Subcutaneous abdominal adipose tissue (tissue), 5 donors: ENCODE data around the gene QTRT2.

Experiments
- H3K27ac ChIP-seq: one replicate; pipeline ENCODE4 v1.7.0; 2013; ENCODE audit warnings: low read depth, mild to moderate bottlenecking, inconsistent platforms, low read length, moderate library complexity
- H3K27me3 ChIP-seq, 5 donors: one replicate each; pipeline ENCODE4 v1.7.0; 2013; ENCODE audit warnings: low read length in 5 of 5, inconsistent platforms in 1 of 5; ENCODE audit not compliant: control insufficient read depth in 5 of 5, insufficient read depth in 4 of 5
- H3K36me3 ChIP-seq, 5 donors: one replicate each; pipeline ENCODE4 v1.7.0; 2013; ENCODE audit warnings: low read length in 5 of 5; ENCODE audit not compliant: control insufficient read depth in 5 of 5, insufficient read depth in 5 of 5
- H3K4me1 ChIP-seq, 5 donors: one replicate each; pipeline ENCODE4 v1.7.0; 2013; ENCODE audit warnings: low read length in 5 of 5, mild to moderate bottlenecking in 3 of 5, moderate library complexity in 1 of 5; ENCODE audit not compliant: control insufficient read depth in 5 of 5, insufficient read depth in 5 of 5
- H3K4me3 ChIP-seq, 5 donors: one replicate each; pipeline ENCODE4 v1.7.0; 2013; ENCODE audit warnings: low read length in 5 of 5, low read depth in 1 of 5
- H3K9ac ChIP-seq, 5 donors: one replicate each; pipeline ENCODE4 v1.7.0; 2013; ENCODE audit warnings: low read length in 5 of 5, mild to moderate bottlenecking in 4 of 5, moderate library complexity in 3 of 5
- H3K9me3 ChIP-seq, 5 donors: one replicate each; pipeline ENCODE4 v1.7.0; 2013; ENCODE audit warnings: low read length in 5 of 5; ENCODE audit not compliant: control insufficient read depth in 5 of 5
- donor health status: healthy.
- donor health status: healthy.
- donor health status: healthy.
- donor health status: healthy.
- donor health status: healthy.

QTRT2 gene

GRCh38 chr3:114132500-114132899 lies 76.0 kb downstream of the QTRT2 start:
- no peaks in the 10 kb centered on the region for H3K36me3 ChIP-seq
- no peak overlapping the region for H3K4me3 ChIP-seq
- no peaks in the 10 kb centered on the region for H3K27me3 ChIP-seq
- H3K4me1 ChIP-seq = no peaks in the 10 kb centered on the region
- no peaks in the 10 kb centered on the region for H3K9me3 ChIP-seq
- no peak overlapping the region for H3K9ac ChIP-seq
- H3K27ac ChIP-seq = no peak overlapping the region

- H3K9me3 ChIP-seq = no peaks in the 10 kb centered on the region
- H3K27ac ChIP-seq = no peak overlapping the region
- no peak overlapping the region for H3K9ac ChIP-seq
- no peaks in the 10 kb centered on the region for H3K27me3 ChIP-seq
- no peaks in the 10 kb centered on the region for H3K4me1 ChIP-seq
- H3K36me3 ChIP-seq = no peaks in the 10 kb centered on the region
- H3K4me3 ChIP-seq = no peak overlapping the region
Observed at GRCh38 chr3:114133947-114134346, 77.4 kb downstream of the QTRT2 start.
